HG03342 (cell line): ENCODE measurements around the gene UCHL5.
A peak's percentile ranks its signal among the peaks of the same experiment; 100 is the strongest.

Experiments
- ATAC-seq: cut with Tn5 transposase; IDR thresholded peaks from one replicate; pipeline ENCODE4 v1.9.1; 2021; ENCODE audit warnings: mild to moderate bottlenecking, moderate library complexity; ENCODE audit not compliant: unreplicated experiment

Gene UCHL5

DNA sequence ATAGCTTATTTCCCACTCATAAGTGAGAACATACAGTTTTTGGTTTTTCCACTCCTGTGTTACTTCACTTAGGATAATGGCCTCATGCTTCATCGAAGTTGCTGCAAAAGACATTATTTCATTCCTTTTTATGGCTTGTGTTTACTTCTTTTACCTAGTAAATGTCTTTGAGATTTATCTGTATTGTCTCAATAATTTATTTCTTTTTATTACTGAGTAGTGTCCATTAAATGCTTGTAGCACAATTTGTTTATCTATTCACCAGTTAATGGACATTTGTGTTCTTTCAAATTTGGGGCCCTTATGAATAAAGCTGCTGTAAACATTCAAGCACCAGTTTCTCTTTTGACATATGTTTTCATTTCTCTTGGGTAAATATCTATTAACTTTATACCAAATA is 86.0 kb downstream of the UCHL5 start:
- ATAC-seq, result no peak

DNA sequence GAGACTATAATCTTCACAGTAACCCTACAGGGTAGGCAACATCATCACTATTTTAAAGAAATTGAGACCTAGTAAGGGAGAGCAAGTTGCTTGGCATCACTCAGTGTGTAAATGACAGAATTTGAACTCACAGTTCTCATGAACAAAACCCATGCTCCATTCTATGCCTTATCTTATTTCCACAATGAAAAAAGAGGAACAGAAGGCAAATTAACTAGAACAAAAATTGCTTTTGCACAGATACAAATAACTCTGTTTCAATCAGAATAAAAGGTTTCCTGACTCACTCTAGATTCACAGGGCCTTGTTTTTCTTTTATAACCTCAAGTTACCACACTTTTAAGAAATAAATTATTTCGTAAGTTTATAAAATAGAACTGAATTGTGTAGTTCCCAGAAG is 90.1 kb downstream of the UCHL5 start:
- no peak for ATAC-seq

DNA sequence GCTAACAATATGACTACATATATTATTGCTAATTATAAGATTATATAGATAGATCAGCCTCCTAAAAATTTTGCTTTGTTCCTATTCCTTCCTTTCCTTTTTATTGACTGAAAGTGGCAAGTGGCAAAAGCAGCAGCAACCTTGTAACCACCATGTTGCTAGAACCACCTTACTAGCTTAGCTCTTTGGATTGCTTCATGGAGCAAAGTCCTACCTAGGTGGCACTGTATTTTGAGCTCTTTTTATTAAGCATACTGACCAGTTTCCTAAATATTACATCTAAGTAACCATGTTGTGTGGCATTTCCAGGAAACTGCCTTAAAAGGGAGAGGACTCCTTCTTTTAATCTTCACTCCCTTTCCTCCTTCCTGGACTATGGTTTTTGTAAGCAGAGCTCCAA is 90.8 kb downstream of the UCHL5 start:
- no peak for ATAC-seq

DNA sequence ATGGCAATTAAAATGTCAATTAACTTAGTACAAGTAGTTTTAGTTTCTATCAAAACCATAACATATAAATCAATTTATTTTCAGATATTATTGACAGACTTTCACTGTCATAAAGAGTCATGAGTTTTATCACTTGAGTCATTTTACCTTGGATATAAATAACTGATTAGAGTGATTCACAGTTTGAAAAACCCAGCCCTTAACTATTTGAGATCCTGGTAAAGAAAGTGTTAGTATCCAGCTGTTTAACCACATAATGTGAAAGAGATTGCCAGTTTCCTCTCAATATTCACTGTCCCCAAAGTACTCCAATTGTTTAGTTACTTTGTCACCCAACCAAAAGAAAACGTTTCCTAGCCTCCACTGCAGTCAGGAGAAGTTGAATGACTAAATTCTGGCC is 91.3 kb downstream of the UCHL5 start:
- no peak for ATAC-seq

DNA sequence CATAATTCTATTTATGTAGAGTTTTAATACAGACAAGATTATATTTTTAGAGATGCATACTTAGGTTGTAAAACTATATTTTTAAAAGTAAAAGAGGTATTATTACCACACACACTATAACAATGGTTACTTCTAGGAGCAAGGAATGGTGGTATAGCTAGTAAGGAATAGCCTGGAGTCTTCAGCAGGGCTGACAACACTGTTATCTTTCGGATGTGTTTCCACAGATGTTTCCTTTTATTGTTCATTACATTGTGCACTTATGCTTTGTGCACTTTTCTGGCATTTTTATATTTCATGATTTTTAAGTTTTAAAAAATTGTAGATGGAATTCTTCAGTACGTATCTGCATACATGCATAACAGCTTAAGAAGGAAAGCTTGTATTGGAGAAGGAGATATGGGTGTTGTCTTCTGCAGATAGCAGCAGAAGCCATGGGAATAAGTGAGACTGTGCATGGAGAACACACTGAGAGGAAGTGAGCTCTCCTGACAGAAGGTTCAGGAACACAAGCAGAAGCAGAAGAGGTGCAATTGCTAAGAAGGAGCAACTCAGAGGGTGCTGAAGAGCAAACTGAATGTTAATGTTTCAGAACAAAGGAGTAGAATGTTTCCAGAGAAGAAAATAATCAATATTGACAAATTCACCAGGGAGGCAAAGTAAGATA is 91.8 kb downstream of the UCHL5 start:
- no peak for ATAC-seq

DNA sequence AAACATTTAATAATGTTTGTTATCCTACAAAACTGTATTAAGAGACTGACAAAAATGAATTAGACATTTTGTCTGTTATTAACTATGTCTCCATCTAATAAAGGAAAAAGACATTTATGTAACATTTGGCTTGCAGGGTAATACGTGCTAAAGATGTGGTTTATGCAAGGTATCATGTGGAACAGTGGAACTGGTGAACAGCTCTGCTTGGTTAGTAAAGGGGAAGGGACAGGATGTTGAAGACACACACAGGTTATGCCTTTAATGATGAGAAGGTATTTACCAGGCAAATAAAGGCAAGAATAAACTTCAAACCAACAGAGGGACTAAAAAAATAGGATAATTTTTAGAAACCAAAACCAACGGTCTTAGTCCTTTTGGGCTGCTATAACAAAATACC is 93.1 kb downstream of the UCHL5 start:
- ATAC-seq, result peak; percentile 43

DNA sequence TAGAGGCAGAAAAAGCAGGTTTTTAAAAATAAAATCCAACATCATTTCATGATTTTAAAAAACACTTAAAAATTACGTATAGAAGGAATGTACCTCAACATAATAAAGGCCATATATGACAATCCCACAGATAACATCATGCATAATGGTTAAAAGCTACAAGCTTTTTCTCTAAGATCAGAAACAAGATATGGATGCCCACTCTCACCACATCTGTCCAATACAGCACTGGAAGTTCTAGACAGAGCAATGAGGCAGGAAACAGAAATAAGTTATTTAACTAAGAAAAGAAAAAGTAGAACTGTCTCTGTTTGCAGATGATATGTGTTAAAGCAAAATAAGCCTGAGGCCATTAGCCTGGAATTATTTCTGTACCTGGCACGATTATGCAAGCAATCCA is 96.3 kb downstream of the UCHL5 start:
- no peak for ATAC-seq
